Measurements from ENCODE around the gene DUSP16.
A peak's percentile ranks its signal among the peaks of the same experiment; 100 is the strongest.
"Not testable (repeated sequence)": the region's sequence is repeated elsewhere in the genome, so short reads cannot be mapped to it uniquely, and the experiment has no call there.

DUSP16 gene

GRCh38 chr12:12542286-12542685 lies 20.4 kb downstream of the DUSP16 start:
- DNase-seq, result no peak

GRCh38 chr12:12541782-12542181 lies 20.9 kb downstream of the DUSP16 start:
- no peak for DNase-seq

GRCh38 chr12:12540261-12541013 lies 22.2 kb downstream of the DUSP16 start:
- DNase-seq, result no peak

DNA sequence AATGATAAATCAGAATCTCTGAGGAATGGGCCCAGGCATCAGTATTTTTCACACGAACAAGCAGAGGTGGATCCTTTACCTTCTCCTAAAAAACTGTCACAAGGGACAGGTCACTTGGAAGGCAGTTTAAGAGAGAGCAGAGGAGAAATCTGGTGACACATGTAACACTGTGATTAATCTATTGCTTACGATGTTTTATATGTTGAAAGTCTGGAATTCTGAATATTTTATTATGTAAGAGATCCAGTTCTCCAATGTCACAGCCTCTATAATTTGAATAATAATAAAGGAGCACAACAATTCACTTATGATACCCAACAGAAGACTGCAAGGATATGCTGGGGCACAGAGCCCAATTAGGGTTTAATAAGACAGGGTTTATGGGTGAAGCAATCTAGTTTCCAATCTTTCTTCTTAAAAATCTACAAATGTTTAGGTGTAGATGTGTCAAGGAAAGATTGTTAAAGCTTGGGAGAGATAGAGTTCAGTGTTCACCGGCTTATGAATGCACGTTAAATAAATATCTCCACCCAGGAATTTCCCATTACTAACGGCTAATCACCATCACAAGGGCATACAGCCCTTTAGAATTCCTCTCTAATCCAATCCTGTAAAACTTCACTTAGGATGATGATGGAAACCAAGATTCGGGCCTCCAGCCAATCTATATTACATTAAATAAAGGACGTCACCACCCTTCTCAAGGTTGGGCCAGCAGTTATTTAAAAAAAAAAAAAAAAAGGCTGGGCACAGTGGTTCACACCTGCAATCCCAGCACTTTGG lies 23.4 kb downstream of the DUSP16 start:
- no peak for DNase-seq

DNA sequence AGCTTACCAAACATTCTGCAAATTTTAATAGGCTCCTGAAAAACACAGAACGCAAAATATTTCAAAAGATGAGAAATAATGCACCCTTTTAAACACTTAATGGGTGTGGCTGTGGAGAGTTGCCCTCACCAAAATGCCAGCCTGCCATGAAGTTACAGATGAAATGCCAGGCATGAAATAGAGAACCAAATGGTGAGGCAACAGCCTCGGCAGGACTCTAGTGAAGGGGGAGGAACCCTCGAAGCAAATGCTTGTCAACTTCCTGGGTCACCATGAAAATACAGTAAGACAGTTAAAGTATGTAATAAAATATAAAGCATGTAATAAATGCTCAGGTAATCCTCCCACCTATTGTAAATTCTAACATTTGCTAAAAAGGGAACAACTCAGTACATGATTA lies 24.1 kb downstream of the DUSP16 start:
- no peak for DNase-seq

DNA sequence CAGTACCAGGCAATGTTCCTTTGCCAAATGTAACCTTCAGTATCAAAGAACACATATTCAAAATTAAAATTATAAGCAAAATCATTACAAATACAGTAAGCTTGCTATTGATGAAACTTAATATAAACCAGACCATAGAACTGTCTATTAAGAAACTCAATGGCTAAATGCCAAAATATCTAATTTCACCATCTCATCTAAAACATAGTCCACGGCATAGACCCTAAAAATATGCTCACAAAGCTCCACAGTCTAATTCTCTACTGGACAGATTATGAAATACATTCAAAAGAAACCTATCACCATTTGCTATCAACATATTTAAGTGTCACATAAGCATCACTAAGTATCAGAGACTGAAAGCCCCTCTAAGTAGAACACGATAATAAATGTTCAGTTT lies 25.2 kb downstream of the DUSP16 start:
- DNase-seq, result no peak

DNA sequence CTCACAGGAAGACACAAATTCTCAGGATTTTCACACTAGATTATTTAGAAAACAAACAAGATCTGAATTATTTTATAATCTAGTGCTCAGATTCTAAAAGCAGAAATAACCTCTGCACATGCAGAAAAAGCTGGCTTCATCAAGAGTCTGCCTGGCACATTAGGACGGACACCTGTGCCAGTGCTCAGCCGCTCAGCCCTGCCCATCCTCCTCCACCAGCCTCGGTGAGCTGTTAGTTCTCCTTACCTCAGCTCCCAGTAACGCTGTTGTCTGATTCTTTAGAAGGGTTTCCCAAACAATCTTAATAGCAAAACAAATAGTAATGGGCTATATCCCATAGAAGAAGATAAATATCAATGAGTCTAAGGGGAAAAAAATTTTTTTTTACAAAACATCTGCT lies 27.7 kb downstream of the DUSP16 start:
- no peak for DNase-seq

GRCh38 chr12:12534166-12534866 lies 28.3 kb downstream of the DUSP16 start:
- no peak for DNase-seq

DNA sequence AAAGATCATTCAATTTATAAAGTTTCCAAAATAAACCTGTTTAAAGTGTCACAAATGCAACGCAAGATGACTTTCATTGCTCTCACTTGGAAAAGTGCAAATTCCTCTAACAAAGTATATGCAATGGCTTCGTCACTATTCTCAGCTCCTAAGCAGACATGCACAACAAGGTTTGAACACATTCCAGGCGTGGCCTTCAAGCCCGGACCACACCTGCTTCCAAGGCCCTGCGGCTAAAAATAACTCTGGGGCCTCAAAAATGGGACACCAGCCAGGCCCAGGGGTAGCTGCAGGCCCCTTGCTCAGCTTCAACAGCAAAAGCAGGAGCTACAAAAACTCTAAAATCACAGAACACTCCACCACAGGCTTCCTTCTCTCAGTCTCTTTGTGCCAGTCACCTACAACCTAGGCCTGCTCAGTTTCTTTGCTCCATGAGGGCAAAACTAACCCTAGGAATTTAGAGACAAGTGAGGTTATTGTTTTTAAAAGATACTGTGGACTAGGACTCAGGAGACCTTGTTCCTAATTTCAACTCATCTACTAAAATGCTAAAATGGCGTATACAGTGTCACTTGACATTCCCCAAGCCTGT lies 29.3 kb downstream of the DUSP16 start:
- DNase-seq, result peak; percentile 3

DNA sequence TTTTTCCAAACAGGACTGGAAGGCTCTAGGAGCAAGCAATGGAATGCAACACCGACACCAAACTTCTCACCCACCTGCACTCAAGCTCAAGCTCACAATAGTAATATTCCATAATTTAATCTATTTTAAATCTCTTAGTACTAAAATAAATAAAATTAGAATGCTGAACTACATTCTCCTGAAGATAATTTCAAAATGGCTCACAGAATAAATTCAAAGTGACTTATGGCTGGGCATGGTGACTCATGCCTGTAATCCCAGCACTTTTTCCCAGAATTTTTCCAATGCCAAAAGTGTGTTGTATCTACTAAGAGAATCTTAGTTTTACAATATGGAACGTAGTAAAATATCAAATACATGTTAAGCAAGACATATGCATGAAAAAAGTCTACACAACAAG lies 31.5 kb downstream of the DUSP16 start:
- DNase-seq, result no peak

GRCh38 chr12:12529783-12530421 lies 32.8 kb downstream of the DUSP16 start:
- no peak for DNase-seq

- no peak for DNase-seq
These were observed 34.0 kb downstream of the DUSP16 start for GRCh38 chr12:12528361-12529270.

DNA sequence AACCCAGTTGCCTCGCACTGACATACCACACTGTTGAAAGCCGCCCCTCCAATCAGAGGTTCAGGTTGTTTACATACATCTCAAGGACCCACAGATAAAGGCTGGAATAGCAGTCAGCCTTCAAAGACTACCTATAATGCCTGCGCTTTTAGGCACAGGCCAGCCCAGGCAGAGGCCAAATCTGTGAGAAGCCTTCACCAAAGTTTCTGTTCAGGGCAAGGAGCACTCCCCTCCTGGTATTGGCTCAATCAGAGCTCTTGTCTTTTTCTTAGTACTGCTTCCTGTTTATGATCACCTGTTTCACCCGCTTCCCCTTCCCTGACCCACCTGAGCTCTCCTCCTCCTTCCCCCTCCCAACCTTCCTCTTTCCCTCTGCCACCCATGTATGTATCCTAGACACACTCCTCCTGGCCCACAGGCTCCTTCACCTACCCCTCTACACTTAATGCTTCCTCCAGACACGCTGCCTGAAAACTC lies 34.8 kb downstream of the DUSP16 start:
- DNase-seq, result no peak

DNA sequence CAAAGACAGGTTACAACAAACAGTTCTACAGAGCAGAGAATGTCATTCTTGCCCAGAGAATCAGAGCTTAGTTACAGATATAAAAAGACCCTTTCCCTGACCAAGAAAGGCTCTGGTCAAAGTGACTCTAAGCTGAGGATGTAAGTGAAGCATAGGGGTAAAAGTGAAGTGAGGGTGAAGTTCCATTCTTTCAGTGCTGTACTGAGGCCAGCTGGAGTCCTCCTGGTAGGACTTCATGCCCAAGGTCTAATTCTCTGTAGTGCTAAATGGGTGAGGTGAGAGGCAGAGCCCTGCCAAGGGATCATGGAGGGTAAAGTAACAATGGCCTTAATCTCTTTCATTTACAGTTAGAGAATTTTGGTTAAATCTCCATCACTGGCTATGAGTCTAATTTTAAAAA lies 38.5 kb downstream of the DUSP16 start:
- no peak for DNase-seq

DNA sequence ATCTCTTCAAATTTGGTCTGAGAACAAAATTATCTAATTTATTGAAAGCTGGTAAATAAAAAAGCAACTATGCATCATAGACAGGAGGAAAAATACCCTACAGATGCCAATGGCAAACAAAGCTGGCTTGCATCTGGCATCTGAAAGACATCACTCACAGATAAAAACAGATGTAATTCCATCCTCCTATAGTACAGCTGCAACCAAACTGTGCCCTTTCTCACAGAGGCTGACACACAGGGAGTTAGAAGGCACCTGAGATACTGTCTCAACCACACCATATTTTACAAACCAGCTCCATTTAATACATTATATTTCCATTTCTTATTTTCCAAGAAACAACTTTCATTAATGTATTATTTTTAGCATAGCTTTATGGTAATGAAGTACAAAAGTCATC lies 39.4 kb downstream of the DUSP16 start:
- no peak for DNase-seq

DNA sequence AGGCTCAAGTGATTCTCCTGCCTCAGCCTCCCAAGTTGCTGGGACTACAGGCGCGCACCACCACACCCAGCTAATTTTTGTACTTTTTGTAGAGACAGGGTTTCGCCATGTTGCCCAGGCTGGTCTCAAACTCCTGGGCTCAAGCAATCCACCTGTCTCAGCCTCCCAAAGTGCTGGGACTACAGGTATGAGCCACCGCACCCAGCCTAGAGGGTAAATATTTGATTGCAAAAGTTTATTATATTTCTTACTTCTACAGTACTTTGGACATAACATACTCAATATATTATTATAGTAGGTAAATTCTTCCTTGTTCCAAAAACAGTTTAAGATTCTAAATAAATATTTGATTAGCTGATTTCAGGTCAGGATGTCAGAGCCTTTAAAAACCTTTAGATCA lies 40.0 kb downstream of the DUSP16 start:
- DNase-seq, result not testable (repeated sequence)

GRCh38 chr12:12521888-12522287 lies 40.8 kb downstream of the DUSP16 start:
- DNase-seq, result no peak

GRCh38 chr12:12521044-12521485 lies 41.6 kb downstream of the DUSP16 start:
- no peak for DNase-seq

- DNase-seq, result no peak
These were observed 42.4 kb downstream of the DUSP16 start for GRCh38 chr12:12520273-12520672.

GRCh38 chr12:12519354-12519998 lies 43.2 kb downstream of the DUSP16 start:
- no peak for DNase-seq

DNA sequence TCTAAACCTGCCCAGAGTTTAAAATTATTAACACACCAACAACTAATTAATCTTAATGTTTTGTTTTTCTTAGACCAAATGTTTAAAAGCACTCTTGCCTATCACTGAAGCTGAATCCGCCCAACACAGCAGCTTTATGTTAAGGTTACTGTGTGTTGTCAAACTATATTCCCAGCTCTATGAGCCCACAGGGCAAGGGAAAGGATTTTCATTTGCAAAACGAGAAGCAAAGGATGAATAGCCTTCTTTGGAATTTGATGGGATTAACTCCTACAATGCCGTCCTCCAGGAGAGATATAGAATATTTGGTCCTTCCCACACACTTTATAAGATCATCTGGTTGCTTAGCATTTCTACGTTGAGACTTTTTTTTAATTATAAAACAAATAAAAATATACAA lies 43.7 kb downstream of the DUSP16 start:
- DNase-seq, result no peak
